ENCODE results near the gene TMEM259. TPM values are rescaled to one million over a fixed set of nuclear protein-coding genes. Genes with fewer than 3 reads are reported as not detected.
A peak's percentile ranks its signal among the peaks of the same experiment; 100 is the strongest.

The TMEM259 gene
- polyA plus RNA-seq, 1 experiment = 111 TPM

GRCh38 chr19:1064661-1065605 is 44.0 kb upstream of the TMEM259 start:
- no peak for DNase-seq (ENCODE audit: low read depth)
- Histone ChIP-seq H3K27me3 (ENCODE audit: control insufficient read depth, insufficient read depth, low read length) (peaks cover 4% of the 10 kb centered on the region; the same call in 1 of the 2 replicates), H3K4me3 (ENCODE audit: low read depth, low read length) (no peak overlapping the region), H3K36me3 (ENCODE audit: control insufficient read depth, insufficient read depth, low read length) (no peaks in the 10 kb centered on the region; the same call in 1 of the 2 replicates)
- peak; percentile 66 for TF ChIP-seq CTCF (IDR thresholded peaks at IDR 0.05; ENCODE audit: insufficient read depth, low read depth, low read length)
- ChIA-PET CTCF (interaction anchor here (0.6 to 2.5 kb wide), 8 partner anchors 10 to 48 kb away, joined by 3 to 10 read pairs (median 4); no protein-coding TSS in a partner anchor), POLR2A (no interaction called here)

GRCh38 chr19:1063909-1064660 is 43.2 kb upstream of the TMEM259 start:
- DNase-seq (ENCODE audit: low read depth) = no peak
- no peak for TF ChIP-seq CTCF (IDR thresholded peaks at IDR 0.05; ENCODE audit: insufficient read depth, low read depth, low read length)
- ChIA-PET POLR2A (no interaction called here), CTCF (interaction anchor here (1.0 to 2.5 kb wide), 5 partner anchors 11 to 39 kb away, joined by 3 to 10 read pairs (median 4); no protein-coding TSS in a partner anchor)
- Histone ChIP-seq H3K27me3 (ENCODE audit: control insufficient read depth, insufficient read depth, low read length) (peaks cover 4% of the 10 kb centered on the region; the same call in 1 of the 2 replicates), H3K4me3 (ENCODE audit: low read depth, low read length) (no peak overlapping the region), H3K36me3 (ENCODE audit: control insufficient read depth, insufficient read depth, low read length) (no peaks in the 10 kb centered on the region; the same call in 1 of the 2 replicates)

- DNase-seq (ENCODE audit: low read depth) = no peak
- no peak for TF ChIP-seq CTCF (IDR thresholded peaks at IDR 0.05; ENCODE audit: insufficient read depth, low read depth, low read length)
- H3K36me3 ChIP-seq (ENCODE audit: control insufficient read depth, insufficient read depth, low read length) = no peaks in the 10 kb centered on the region
- ChIA-PET CTCF (interaction anchor here (2.5 kb wide), 1 partner anchor 12 kb away, joined by 10 read pairs; no protein-coding TSS in a partner anchor), POLR2A (no interaction called here)
- H3K4me3 ChIP-seq (ENCODE audit: low read depth, low read length) = no peak overlapping the region
- H3K27me3 ChIP-seq (ENCODE audit: control insufficient read depth, insufficient read depth, low read length) = peaks cover 4% of the 10 kb centered on the region; the same call in 1 of the 2 replicates
These were observed 42.3 kb upstream of the TMEM259 start for GRCh38 chr19:1063030-1063908.

GRCh38 chr19:1062387-1063029 is 41.6 kb upstream of the TMEM259 start:
- no peak for TF ChIP-seq CTCF (IDR thresholded peaks at IDR 0.05; ENCODE audit: insufficient read depth, low read depth, low read length)
- CTCF ChIA-PET = no interaction called here
- DNase-seq (ENCODE audit: low read depth) = no peak
- no peak overlapping the region for H3K4me3 ChIP-seq (ENCODE audit: low read depth, low read length)
- H3K36me3 ChIP-seq (ENCODE audit: control insufficient read depth, insufficient read depth, low read length) = no peaks in the 10 kb centered on the region
- H3K27me3 ChIP-seq (ENCODE audit: control insufficient read depth, insufficient read depth, low read length) = peaks cover 2% of the 10 kb centered on the region; the same call in 1 of the 2 replicates
- POLR2A ChIA-PET = interaction anchor here (0.6 kb wide), 1 partner anchor 20 kb away, joined by 5 read pairs; no protein-coding TSS in a partner anchor

Data from BJ (cell line).